Calu3 (cell line): ENCODE data around the gene MYO9B. TPM values are rescaled to one million over a fixed set of nuclear protein-coding genes. Genes with fewer than 3 reads are reported as not detected.
"Not testable (repeated sequence)": the region's sequence is repeated elsewhere in the genome, so short reads cannot be mapped to it uniquely, and the experiment has no call there.

Source experiments
- BruUV-seq: library from RNA; stranded (reverse); fragments of 400-500 nt; replicated peaks from 2 replicates; lab custom pipeline; 2021; lab: Mats Ljungman, UMichigan
- CTCF ChIA-PET: fragments of 300-600 bp; sonication (Branson Sonifier 250); formaldehyde crosslinking; loops from one replicate; lab custom pipeline; 2022; ENCODE audit warnings: antibody characterized with exemption; lab: Charles Lee
- DNase-seq: peaks from one replicate; pipeline ENCODE4 v3.0.0; 2022
- H3K27ac Mint-ChIP-seq: one replicate; pipeline ENCODE4 v1.8.0; 2022; ENCODE audit warnings: mixed read lengths; ENCODE audit not compliant: unreplicated experiment
- H3K27me3 Mint-ChIP-seq: one replicate; pipeline ENCODE4 v1.8.0; 2022; ENCODE audit warnings: mixed read lengths; ENCODE audit not compliant: unreplicated experiment
- H3K36me3 Mint-ChIP-seq: one replicate; pipeline ENCODE4 v1.8.0; 2022; ENCODE audit warnings: mild to moderate bottlenecking, moderate library complexity, mixed read lengths; ENCODE audit not compliant: insufficient read depth, unreplicated experiment
- H3K4me1 Mint-ChIP-seq: one replicate; pipeline ENCODE4 v1.8.0; 2022; ENCODE audit warnings: mild to moderate bottlenecking, low read depth, mixed read lengths; ENCODE audit not compliant: unreplicated experiment
- H3K4me3 Mint-ChIP-seq: one replicate; pipeline ENCODE4 v1.8.0; 2022; ENCODE audit warnings: mild to moderate bottlenecking, low read depth, moderate library complexity, mixed read lengths; ENCODE audit not compliant: unreplicated experiment
- H3K9me3 Mint-ChIP-seq: one replicate; pipeline ENCODE4 v1.8.0; 2022; ENCODE audit warnings: low read depth, mixed read lengths; ENCODE audit not compliant: unreplicated experiment
- CTCF ChIP-seq: fragments of 200-600 bp; IDR thresholded peaks from one replicate; pipeline ENCODE4 v1.8.0; 2022; ENCODE audit warnings: antibody characterized with exemption; ENCODE audit not compliant: unreplicated experiment
- intact Hi-C: fragments of 100-400 bp; cut with micrococcal nuclease; formaldehyde crosslinking; loops from one replicate; pipeline ENCODE4 v1.10.0; 2022; ENCODE audit not compliant: unreplicated experiment
- total RNA-seq: library from RNA; stranded (reverse); gene quantifications from 2 replicates; pipeline ENCODE4 v1.2.3, GENCODE V29; 2022

MYO9B gene
- total RNA-seq, 1 experiment from 2014 or later, result 38.4 TPM

- Mint-ChIP-seq H3K27ac (no peak overlapping the region), H3K4me3 (no peak overlapping the region), H3K27me3 (no peaks in the 10 kb centered on the region), H3K4me1 (peaks cover 12% of the 10 kb centered on the region), H3K9me3 (no peaks in the 10 kb centered on the region), H3K36me3 (peaks cover 5% of the 10 kb centered on the region)
- no peak for DNase-seq
- intact Hi-C loops, result no loop called here
- no peak for TF ChIP-seq CTCF
- CTCF ChIA-PET, result interaction anchor here (0.6 kb wide), 1 partner anchor 417 kb away, joined by 3 read pairs; no protein-coding TSS in a partner anchor
- no TSS peak for BruUV-seq
Measured at GRCh38 chr19:17136021-17136420, 60.4 kb downstream of the MYO9B start.

GRCh38 chr19:17136617-17137016 lies 61.0 kb downstream of the MYO9B start:
- intact Hi-C loops, result no loop called here

GRCh38 chr19:17137417-17137816 lies 61.8 kb downstream of the MYO9B start:
- DNase-seq, result no peak
- Mint-ChIP-seq H3K4me1 (peaks cover 8% of the 10 kb centered on the region), H3K27me3 (no peaks in the 10 kb centered on the region), H3K36me3 (peaks cover 10% of the 10 kb centered on the region), H3K4me3 (no peak overlapping the region), H3K9me3 (no peaks in the 10 kb centered on the region), H3K27ac (no peak overlapping the region)
- intact Hi-C loops, result no loop called here
- no TSS peak for BruUV-seq
- CTCF ChIA-PET, result interaction anchor here (0.7 kb wide), 1 partner anchor 61 kb away, joined by 3 read pairs; no protein-coding TSS in a partner anchor
- TF ChIP-seq CTCF, result no peak

More at GRCh38 chr19:17136617-17137016, 61.0 kb downstream of the MYO9B start:
- Mint-ChIP-seq H3K36me3 (peaks cover 10% of the 10 kb centered on the region), H3K4me1 (peaks cover 8% of the 10 kb centered on the region), H3K9me3 (no peaks in the 10 kb centered on the region), H3K27ac (no peak overlapping the region), H3K4me3 (no peak overlapping the region), H3K27me3 (no peaks in the 10 kb centered on the region)
- BruUV-seq, result no TSS peak
- no peak for TF ChIP-seq CTCF
- CTCF ChIA-PET, result no interaction called here
- no peak for DNase-seq

- not testable (repeated sequence) for BruUV-seq, H3K4me3 Mint-ChIP-seq, H3K36me3 Mint-ChIP-seq
Measured at GRCh38 chr19:17138052-17138846, 62.7 kb downstream of the MYO9B start.

More at GRCh38 chr19:17138052-17138846, 62.7 kb downstream of the MYO9B start:
- H3K27me3 Mint-ChIP-seq, H3K9me3 Mint-ChIP-seq, DNase-seq, CTCF ChIA-PET, intact Hi-C loops, H3K4me1 Mint-ChIP-seq, H3K27ac Mint-ChIP-seq: not testable (repeated sequence)
